DMS114 treated with DMSO at 0.1 percent for 48 hours (cell line): Measurements from ENCODE around the gene FEN1.

ENCODE experiments used
- DNase-seq: peaks from one replicate; lab custom pipeline; 2025; ENCODE audit not compliant: unreplicated experiment; lab: John Stamatoyannopoulos, UW

The FEN1 gene

GRCh38 chr11:61815790-61816735, 23.4 kb downstream of the FEN1 start:
- no peak for DNase-seq

- peak; percentile 95 for DNase-seq
Measured at GRCh38 chr11:61816736-61817455, 24.2 kb downstream of the FEN1 start, which contains the start of gene FADS1. Gene FADS1, minus strand, starts transcription at chr11:61817003. Its CDS starts 74 bp downstream, at chr11:61816929.

- DNase-seq = no peak
Measured at GRCh38 chr11:61817471-61818202, 24.9 kb downstream of the FEN1 start.

GRCh38 chr11:61820174-61820573, 27.5 kb downstream of the FEN1 start:
- no peak for DNase-seq

- no peak for DNase-seq
Measured at GRCh38 chr11:61826930-61827570, 34.3 kb downstream of the FEN1 start.

GRCh38 chr11:61827571-61828378, 35.1 kb downstream of the FEN1 start, which contains the start of gene FADS2:
Gene FADS2, plus strand, starts transcription at chr11:61828300. Its CDS starts 91 bp downstream, at chr11:61828391.
- DNase-seq = peak; percentile 40

GRCh38 chr11:61828379-61828628, 35.6 kb downstream of the FEN1 start:
- no peak for DNase-seq

- no peak for DNase-seq
Measured at GRCh38 chr11:61828629-61829407, 36.1 kb downstream of the FEN1 start.

- no peak for DNase-seq
Measured at GRCh38 chr11:61829806-61830205, 37.1 kb downstream of the FEN1 start.

- no peak for DNase-seq
Measured at GRCh38 chr11:61830237-61831105, 37.8 kb downstream of the FEN1 start.

GRCh38 chr11:61832207-61832606, 39.5 kb downstream of the FEN1 start:
- DNase-seq = no peak

GRCh38 chr11:61832754-61833153, 40.0 kb downstream of the FEN1 start:
- DNase-seq = no peak

GRCh38 chr11:61833471-61833870, 40.8 kb downstream of the FEN1 start:
- no peak for DNase-seq

GRCh38 chr11:61833926-61834277, 41.2 kb downstream of the FEN1 start:
- no peak for DNase-seq

GRCh38 chr11:61834278-61835048, 41.8 kb downstream of the FEN1 start:
- no peak for DNase-seq

- DNase-seq = no peak
Measured at GRCh38 chr11:61836193-61836592, 43.5 kb downstream of the FEN1 start.

- no peak for DNase-seq
Measured at GRCh38 chr11:61837411-61838005, 44.8 kb downstream of the FEN1 start.
